ENCODE data around the gene FMO5.
"Not testable (repeated sequence)": the region's sequence is repeated elsewhere in the genome, so short reads cannot be mapped to it uniquely, and the experiment has no call there.

The FMO5 gene

GRCh38 chr1:147238925-147239820 lies 14.0 kb upstream of the FMO5 start:
- no peak for DNase-seq (ENCODE audit: low read depth in 2 of 2)

GRCh38 chr1:147238053-147238902 lies 13.1 kb upstream of the FMO5 start:
- no peak for DNase-seq (ENCODE audit: low read depth in 2 of 2)

- DNase-seq (ENCODE audit: low read depth in 2 of 2), result no peak
These were observed 12.0 kb upstream of the FMO5 start for GRCh38 chr1:147236959-147237791.

- no peak for DNase-seq (ENCODE audit: low read depth in 2 of 2)
These were observed 11.3 kb upstream of the FMO5 start for GRCh38 chr1:147236448-147236847.

- no peak for DNase-seq (ENCODE audit: low read depth in 2 of 2)
These were observed 10.7 kb upstream of the FMO5 start for GRCh38 chr1:147235822-147236221.

GRCh38 chr1:147233903-147234302 lies 8.8 kb upstream of the FMO5 start:
- DNase-seq (ENCODE audit: low read depth in 2 of 2), result not testable (repeated sequence)

- DNase-seq (ENCODE audit: low read depth in 2 of 2), result not testable (repeated sequence)
These were observed 5.9 kb upstream of the FMO5 start for GRCh38 chr1:147231032-147231431.

GRCh38 chr1:147223740-147224615 lies 1.2 kb downstream of the FMO5 start:
- no peak for DNase-seq (ENCODE audit: low read depth in 2 of 2)

- DNase-seq (ENCODE audit: low read depth in 2 of 2), result no peak
These were observed 6.5 kb downstream of the FMO5 start for GRCh38 chr1:147218606-147219005.

GRCh38 chr1:147217141-147217540 lies 8.0 kb downstream of the FMO5 start:
- DNase-seq (ENCODE audit: low read depth in 2 of 2), result no peak

GRCh38 chr1:147216124-147216523 lies 9.0 kb downstream of the FMO5 start:
- no peak for DNase-seq (ENCODE audit: low read depth in 2 of 2)

- no peak for DNase-seq (ENCODE audit: low read depth in 2 of 2)
These were observed 9.6 kb downstream of the FMO5 start for GRCh38 chr1:147215540-147215916.

- DNase-seq (ENCODE audit: low read depth in 2 of 2), result no peak
These were observed 10.1 kb downstream of the FMO5 start for GRCh38 chr1:147214842-147215539.

- no peak for DNase-seq (ENCODE audit: low read depth in 2 of 2)
These were observed 10.8 kb downstream of the FMO5 start for GRCh38 chr1:147214325-147214724.

GRCh38 chr1:147213271-147213670 lies 11.9 kb downstream of the FMO5 start:
- no peak for DNase-seq (ENCODE audit: low read depth in 2 of 2)

- no peak for DNase-seq (ENCODE audit: low read depth in 2 of 2)
These were observed 13.6 kb downstream of the FMO5 start for GRCh38 chr1:147211577-147211976.

GRCh38 chr1:147210987-147211386 lies 14.2 kb downstream of the FMO5 start:
- DNase-seq (ENCODE audit: low read depth in 2 of 2), result no peak

- no peak for DNase-seq (ENCODE audit: low read depth in 2 of 2)
These were observed 15.0 kb downstream of the FMO5 start for GRCh38 chr1:147209825-147210821.

GRCh38 chr1:147208619-147209018 lies 16.5 kb downstream of the FMO5 start:
- no peak for DNase-seq (ENCODE audit: low read depth in 2 of 2)
